GM18505 (cell line): Measurements from ENCODE around the gene RENBP.

ENCODE experiments used
- ATAC-seq: cut with Tn5 transposase; IDR thresholded peaks from one replicate; pipeline ENCODE4 v1.9.1; 2021; ENCODE audit not compliant: unreplicated experiment
- POLR2A ChIP-seq: IDR thresholded peaks from 4 replicates; pipeline ENCODE4 v1.6.1; 2011; ENCODE audit warnings: borderline replicate concordance; ENCODE audit not compliant: insufficient read depth, insufficient read length; ENCODE audit errors: extremely low read depth

RENBP gene

GRCh38 chrX:153945956-153946943, 1.8 kb upstream of the RENBP start:
- ATAC-seq, result no peak
- TF ChIP-seq POLR2A, result no peak

- TF ChIP-seq POLR2A, result no peak
- no peak for ATAC-seq
These were observed 332 bp upstream of the RENBP start for GRCh38 chrX:153944800-153945150.

DNA sequence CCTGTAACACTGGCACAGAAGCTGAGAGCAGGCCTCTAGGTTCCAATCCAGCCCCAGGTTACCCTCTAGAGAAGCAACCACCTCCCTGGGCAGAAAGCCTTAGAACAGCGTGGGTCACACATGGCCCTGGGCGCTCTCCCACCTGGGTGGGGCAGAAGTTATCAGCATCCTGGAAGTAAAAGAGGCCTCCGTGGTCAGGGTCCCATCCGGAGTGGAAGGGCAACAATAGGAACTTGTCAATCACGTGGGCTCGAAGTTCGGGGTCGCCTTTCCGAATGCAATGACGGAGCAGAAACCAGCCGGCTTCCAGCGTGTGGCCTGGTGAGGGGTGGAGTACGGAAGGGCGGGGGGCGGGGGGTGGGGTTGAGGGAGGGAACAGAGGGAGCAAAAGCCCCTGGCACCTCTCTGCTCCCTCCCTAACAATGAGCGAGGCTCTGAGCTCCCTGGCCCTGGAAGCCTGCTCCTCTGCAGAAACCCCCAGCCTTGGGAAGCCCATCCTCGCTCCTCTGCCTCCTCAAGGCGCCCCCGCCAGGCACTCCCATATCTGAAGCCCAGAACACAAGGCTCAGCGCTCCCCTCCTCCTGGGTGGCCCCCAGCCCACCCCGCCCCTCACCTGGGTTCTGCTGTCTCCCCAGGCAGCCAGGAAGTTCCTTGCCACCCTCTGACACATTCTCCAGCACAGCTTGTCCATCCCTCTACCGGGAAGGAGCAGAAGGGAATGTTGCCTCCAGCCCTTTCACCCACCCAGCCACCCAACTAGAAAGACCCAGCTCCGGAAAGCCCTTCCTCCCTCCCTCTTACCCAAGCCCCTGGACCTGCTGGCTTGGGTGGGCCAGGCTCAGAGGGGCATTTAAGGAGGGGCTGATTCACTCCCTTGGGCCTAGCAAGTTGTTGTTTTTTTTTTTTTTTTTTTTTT, 2.8 kb downstream of the RENBP start:
- TF ChIP-seq POLR2A, result no peak
- no peak for ATAC-seq

DNA sequence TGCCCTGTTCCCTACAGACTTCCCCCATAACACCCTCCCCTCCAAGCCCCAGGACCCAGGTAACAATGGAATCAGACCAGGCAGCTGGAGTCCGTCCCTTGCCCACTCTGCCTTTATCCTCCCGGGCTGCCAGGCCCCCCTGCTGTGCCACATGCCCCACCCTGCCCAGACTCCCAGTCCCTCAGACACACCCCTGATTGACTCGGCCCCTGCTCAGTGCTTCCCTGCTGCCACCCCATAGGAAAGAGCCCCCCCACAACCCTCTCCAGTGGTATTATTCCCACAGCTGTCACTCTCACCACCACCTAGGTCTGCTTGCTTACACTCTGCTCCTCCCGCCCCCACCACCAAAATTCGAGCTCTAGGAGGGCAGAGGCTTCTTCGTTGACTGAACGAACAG, 4.9 kb downstream of the RENBP start:
- TF ChIP-seq POLR2A, result no peak
- ATAC-seq, result no peak

- TF ChIP-seq POLR2A, result no peak
- ATAC-seq, result no peak
These were observed 6.1 kb downstream of the RENBP start for GRCh38 chrX:153938226-153938786.

DNA sequence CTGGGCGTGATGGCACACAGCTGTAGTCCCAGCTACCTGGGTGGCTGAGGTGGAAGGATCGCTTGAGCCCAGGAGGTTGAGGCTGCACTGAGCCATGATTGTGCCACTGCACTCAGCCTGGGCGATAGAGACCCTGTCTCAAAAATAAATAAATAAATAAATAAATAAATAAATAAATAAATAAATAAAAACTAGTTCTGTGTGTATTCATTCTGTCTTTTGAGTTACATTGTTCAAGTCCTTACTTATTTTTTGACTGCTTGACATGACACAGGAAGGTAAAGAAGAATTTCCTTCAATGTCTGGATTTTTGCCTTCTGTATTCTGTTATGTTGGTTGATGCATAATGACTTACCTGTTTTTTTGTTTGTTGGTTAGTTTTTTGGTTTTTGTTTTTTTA, 7.4 kb downstream of the RENBP start:
- ATAC-seq, result no peak
- no peak for TF ChIP-seq POLR2A

GRCh38 chrX:153935326-153935851, 9.1 kb downstream of the RENBP start:
- TF ChIP-seq POLR2A, result no peak
- ATAC-seq, result peak; percentile 2

GRCh38 chrX:153934762-153935325, 9.6 kb downstream of the RENBP start, which contains the start of gene NAA10:
TSS of gene NAA10 (minus strand) at chrX:153935037. CDS start at chrX:153934904, 133 bp downstream.
- ATAC-seq, result peak; percentile 79
- TF ChIP-seq POLR2A, result peak; percentile 64

GRCh38 chrX:153934148-153934761, 10.2 kb downstream of the RENBP start:
- peak; percentile 18 for ATAC-seq
- no peak for TF ChIP-seq POLR2A

- no peak for TF ChIP-seq POLR2A
- ATAC-seq, result no peak
These were observed 10.7 kb downstream of the RENBP start for GRCh38 chrX:153933748-153934147.

- no peak for ATAC-seq
- no peak for TF ChIP-seq POLR2A
These were observed 12.1 kb downstream of the RENBP start for GRCh38 chrX:153932220-153932915.

DNA sequence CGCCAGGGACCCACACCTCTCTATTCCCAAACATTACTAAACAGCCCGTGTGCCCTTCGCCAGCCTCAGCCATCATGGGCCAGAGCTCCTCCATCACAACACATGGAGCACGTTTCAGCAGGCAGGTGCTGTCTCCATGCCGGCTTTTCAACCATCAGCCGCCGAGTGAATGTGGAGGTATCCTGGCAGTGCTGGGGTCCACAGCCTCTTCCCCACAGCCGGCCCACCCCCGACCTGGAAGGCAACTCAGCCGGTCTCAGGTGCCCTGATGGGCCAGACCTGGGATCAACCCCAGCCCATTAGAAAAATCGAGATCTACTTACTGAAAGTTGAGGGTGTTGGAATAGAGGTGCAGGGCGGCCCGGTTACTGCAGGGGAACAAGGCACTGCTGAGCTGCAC, 12.7 kb downstream of the RENBP start:
- no peak for TF ChIP-seq POLR2A

More for the DNA sequence above, 12.7 kb downstream of the RENBP start:
- no peak for ATAC-seq
